ENCODE measurements around the gene LGR6.
A peak's percentile ranks its signal among the peaks of the same experiment; 100 is the strongest.
"Not testable (repeated sequence)": the region's sequence is repeated elsewhere in the genome, so short reads cannot be mapped to it uniquely, and the experiment has no call there.

LGR6 gene

GRCh38 chr1:202160377-202160940 lies 33.1 kb upstream of the LGR6 start, which contains the start of gene PTPN7:
Gene PTPN7, minus strand, starts transcription at chr1:202160602. Its CDS starts 1,200 bp downstream, at chr1:202159402.
- no peak for DNase-seq (ENCODE audit: low spot score)

GRCh38 chr1:202161151-202162046 lies 32.2 kb upstream of the LGR6 start:
- no peak for DNase-seq (ENCODE audit: low spot score)

- no peak for DNase-seq (ENCODE audit: low spot score)
These were observed 31.6 kb upstream of the LGR6 start for GRCh38 chr1:202162047-202162417.

GRCh38 chr1:202162418-202163280 lies 30.9 kb upstream of the LGR6 start:
- no peak for DNase-seq (ENCODE audit: low spot score)

GRCh38 chr1:202163281-202164270 lies 30.0 kb upstream of the LGR6 start:
- DNase-seq (ENCODE audit: low spot score) = no peak

GRCh38 chr1:202164271-202165037 lies 29.1 kb upstream of the LGR6 start:
- DNase-seq (ENCODE audit: low spot score) = no peak

GRCh38 chr1:202165267-202165941 lies 28.2 kb upstream of the LGR6 start:
- DNase-seq (ENCODE audit: low spot score) = no peak

GRCh38 chr1:202165942-202166843 lies 27.4 kb upstream of the LGR6 start:
- no peak for DNase-seq (ENCODE audit: low spot score)

GRCh38 chr1:202167054-202167453 lies 26.5 kb upstream of the LGR6 start:
- not testable (repeated sequence) for DNase-seq (ENCODE audit: low spot score)

- peak; percentile 71 for DNase-seq (ENCODE audit: low spot score)
These were observed 25.7 kb upstream of the LGR6 start for GRCh38 chr1:202167708-202168415.

GRCh38 chr1:202168861-202169260 lies 24.7 kb upstream of the LGR6 start:
- DNase-seq (ENCODE audit: low spot score) = no peak

GRCh38 chr1:202170726-202171125 lies 22.9 kb upstream of the LGR6 start:
- DNase-seq (ENCODE audit: low spot score) = no peak

GRCh38 chr1:202171292-202172014 lies 22.1 kb upstream of the LGR6 start:
- no peak for DNase-seq (ENCODE audit: low spot score)

- DNase-seq (ENCODE audit: low spot score) = no peak
These were observed 21.6 kb upstream of the LGR6 start for GRCh38 chr1:202172015-202172355.

GRCh38 chr1:202173993-202174392 lies 19.6 kb upstream of the LGR6 start:
- DNase-seq (ENCODE audit: low spot score) = no peak

- no peak for DNase-seq (ENCODE audit: low spot score)
These were observed 16.4 kb upstream of the LGR6 start for GRCh38 chr1:202176949-202177927.
